ENCODE data around the gene TMX4. TPM values are rescaled to one million over a fixed set of nuclear protein-coding genes. Genes with fewer than 3 reads are reported as not detected.

TMX4 gene
- total RNA-seq, 1 experiment from 2014 or later = 8.1 TPM

DNA sequence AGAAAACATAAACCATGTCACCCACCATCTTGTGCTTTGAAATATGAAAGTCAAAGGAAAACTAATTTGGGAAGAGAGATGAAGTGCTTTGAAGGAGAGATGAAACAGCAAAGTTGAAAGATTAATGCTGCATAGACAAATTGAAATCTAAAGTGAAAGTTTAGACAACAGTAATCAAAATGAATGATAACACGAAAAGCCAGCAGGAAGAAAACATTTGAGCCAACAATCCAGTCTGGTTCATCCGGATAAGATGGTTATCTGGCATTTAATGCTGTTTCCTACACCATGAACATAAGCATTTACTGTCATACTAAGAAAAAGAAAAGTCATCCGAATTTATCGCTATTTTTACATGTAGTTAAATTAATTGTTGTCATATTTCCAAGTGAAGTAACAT is 79.9 kb downstream of the TMX4 start:
- Histone ChIP-seq H3K4me3 (no peak overlapping the region), H3K36me3 (no peaks in the 10 kb centered on the region), H3K27me3 (peaks cover 6% of the 10 kb centered on the region), H3K9me3 (no peaks in the 10 kb centered on the region)
- DNase-seq = no peak

- DNase-seq = no peak
- Histone ChIP-seq H3K36me3 (no peaks in the 10 kb centered on the region), H3K27me3 (peaks cover 6% of the 10 kb centered on the region), H3K9me3 (no peaks in the 10 kb centered on the region), H3K4me3 (no peak overlapping the region)
These were observed 81.5 kb downstream of the TMX4 start for GRCh38 chr20:7938058-7938457.

DNA sequence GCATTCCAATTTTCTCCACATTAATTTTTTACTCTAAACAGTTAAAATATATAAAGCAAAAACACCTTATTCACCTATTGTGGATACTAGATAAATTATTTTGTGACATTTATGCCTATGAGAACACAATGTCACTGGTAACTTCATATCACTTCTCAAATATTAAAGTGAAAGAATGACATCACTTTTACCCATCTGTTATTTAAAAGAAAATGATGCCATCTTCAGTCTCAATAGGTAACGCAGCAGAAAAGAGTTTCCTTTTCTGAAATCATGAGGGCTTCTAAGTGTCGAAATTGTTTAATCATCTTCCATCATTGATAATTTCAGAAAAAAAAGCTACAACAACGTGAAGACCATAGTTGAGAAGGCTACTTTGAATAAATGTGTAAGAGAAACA is 82.2 kb downstream of the TMX4 start:
- Histone ChIP-seq H3K27me3 (peaks cover 6% of the 10 kb centered on the region), H3K9me3 (no peaks in the 10 kb centered on the region), H3K36me3 (no peaks in the 10 kb centered on the region), H3K4me3 (no peak overlapping the region)
- DNase-seq = no peak

GRCh38 chr20:7935027-7935551 is 84.5 kb downstream of the TMX4 start:
- Histone ChIP-seq H3K4me3 (no peak overlapping the region), H3K27me3 (peaks cover 6% of the 10 kb centered on the region), H3K9me3 (no peaks in the 10 kb centered on the region), H3K36me3 (no peaks in the 10 kb centered on the region)
- no peak for DNase-seq

DNA sequence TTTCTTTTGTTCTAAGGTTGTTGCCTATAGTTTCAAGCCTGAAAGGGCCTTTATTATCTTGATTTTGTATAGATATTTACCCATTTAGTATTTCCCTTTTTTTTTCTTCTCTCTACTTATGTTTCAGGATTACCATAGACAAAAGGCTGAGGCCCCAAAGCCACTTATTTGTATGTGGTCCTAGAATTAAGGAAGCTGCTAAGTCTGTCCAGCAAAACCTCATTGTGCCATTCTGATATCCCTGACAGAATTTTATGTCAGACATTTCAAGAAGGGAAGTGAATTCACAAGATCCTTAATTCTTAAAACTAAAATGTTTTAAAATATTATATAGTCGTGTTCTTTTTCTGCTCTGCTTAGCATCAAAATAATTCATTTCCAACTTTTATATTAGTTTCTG is 86.2 kb downstream of the TMX4 start:
- Histone ChIP-seq H3K27me3 (peaks cover 6% of the 10 kb centered on the region), H3K4me3 (no peak overlapping the region), H3K36me3 (no peaks in the 10 kb centered on the region), H3K9me3 (no peaks in the 10 kb centered on the region)
- DNase-seq = no peak

DNA sequence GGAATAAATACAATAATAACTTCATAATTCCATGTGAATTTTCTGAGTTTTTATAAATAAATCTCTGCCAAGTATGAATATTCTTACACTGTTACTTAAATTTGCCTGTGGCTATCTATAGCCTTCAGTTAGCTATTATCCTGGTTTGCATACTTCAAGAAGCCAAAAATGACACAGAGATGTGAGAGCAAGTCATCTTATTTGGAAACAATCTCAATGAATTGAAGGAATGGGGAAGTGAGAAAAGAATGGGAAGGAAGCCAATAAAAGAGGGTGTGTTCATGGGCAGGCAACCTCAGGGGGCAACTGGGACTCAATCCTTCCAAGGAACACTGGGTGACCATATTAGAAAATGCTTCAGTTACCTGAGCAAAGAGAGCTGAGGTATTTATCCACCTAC is 89.2 kb downstream of the TMX4 start:
- Histone ChIP-seq H3K36me3 (no peaks in the 10 kb centered on the region), H3K4me3 (no peak overlapping the region), H3K27me3 (peaks cover 3% of the 10 kb centered on the region), H3K9me3 (no peaks in the 10 kb centered on the region)
- no peak for DNase-seq

Other genes starting within 250 kb of the TMX4 start
- gene HAO1, start 79.3 kb downstream of the TMX4 start, total RNA-seq (2014; rRNA removed; shearing (Covaris generic); ENCODE audit: low replicate concordance) = not detected in 2 replicates
- gene PLCB1, start 112.5 kb upstream of the TMX4 start, total RNA-seq (2014; rRNA removed; shearing (Covaris generic); ENCODE audit: low replicate concordance) = 11.8 and 16.0 TPM in 2 replicates